Prostate gland (tissue), 2 donors: ENCODE results near the gene AK8.

Experiments
- CTCF ChIP-seq, 4 experiments: fragments of 200-600 bp in 2 of 4; fragments of 450-650 bp in 2 of 4; sonication (generic) in 2 of 4; IDR thresholded peaks; 1 replicate in 3 of 4; 2 replicates in 1 of 4; pipeline ENCODE4 v1.5.1; 2016 to 2019; ENCODE audit warnings: antibody characterized with exemption in 4 of 4, mild to moderate bottlenecking in 2 of 4, moderate library complexity in 2 of 4
- POLR2A ChIP-seq: fragments of 450-650 bp; IDR thresholded peaks from one replicate; pipeline ENCODE4 v1.6.1; 2016; ENCODE audit warnings: antibody characterized with exemption, mild to moderate bottlenecking

GRCh38 chr9:132883349-132884294 is 5.5 kb upstream of the AK8 start:
- no peak for TF ChIP-seq POLR2A
- TF ChIP-seq CTCF (IDR thresholded peaks at IDR 0.05), result no peak
